SK-N-MC (cell line): ENCODE results near the gene LRRFIP2.

Experiments
- EZH2 ChIP-seq: fragments of 200-600 bp; sonication (generic); IDR thresholded peaks from one replicate; pipeline ENCODE4 v1.6.1; 2017; ENCODE audit warnings: antibody characterized with exemption
- POLR2AphosphoS5 ChIP-seq: IDR thresholded peaks from 2 replicates; pipeline ENCODE4 v1.6.1; 2012; ENCODE audit warnings: mild to moderate bottlenecking, low read depth, low read length, borderline replicate concordance

DNA sequence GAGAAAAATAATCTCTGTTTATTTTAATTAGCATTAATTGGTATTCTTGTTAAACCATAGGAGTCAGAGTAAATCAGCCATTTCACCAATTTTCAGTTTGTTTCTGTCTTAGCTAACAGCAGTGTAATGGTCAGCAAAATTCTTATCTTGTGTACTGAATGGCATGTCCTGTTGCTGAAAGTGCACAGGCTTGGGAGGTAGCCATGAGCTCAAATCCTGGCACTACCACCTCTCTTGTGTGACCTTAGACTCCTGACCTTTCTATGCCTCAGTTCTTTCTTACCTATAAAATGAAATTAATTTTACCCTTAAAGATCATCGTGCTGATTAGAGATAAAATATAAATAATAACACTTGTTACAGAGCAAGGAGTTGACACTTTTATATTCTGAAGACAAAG lies 145.3 kb downstream of the LRRFIP2 start:
- TF ChIP-seq POLR2AphosphoS5 (no peak), EZH2 (no peak)
